Endothelial cell of umbilical vein (primary cell): ENCODE data around the gene PHF3. TPM values are rescaled to one million over a fixed set of nuclear protein-coding genes. Genes with fewer than 3 reads are reported as not detected.

Experiments
- BruUV-seq: library from RNA; stranded (reverse); fragments of 400-500 nt; replicated peaks from 2 replicates; lab custom pipeline; 2021; lab: Mats Ljungman, UMichigan
- CTCF ChIA-PET: fragments of 300-600, 350-600 bp; sonication (Branson Sonifier 250); formaldehyde crosslinking; loops from one replicate; lab custom pipeline; 2021; ENCODE audit warnings: antibody characterized with exemption, inconsistent platforms; lab: Charles Lee
- POLR2A ChIA-PET: fragments of 300-600, 350-600 bp; sonication (Branson Sonifier 250); formaldehyde crosslinking; loops from one replicate; lab custom pipeline; 2021; ENCODE audit warnings: antibody characterized with exemption, inconsistent platforms; lab: Charles Lee
- DNase-seq: peaks from one replicate; pipeline ENCODE4 v3.0.0-alpha.2; 2011; ENCODE audit warnings: low read depth, low spot score
- FAIRE-seq: peaks from 2 replicates; lab custom pipeline; 2011; peaks lifted over from hg19 to GRCh38; lab: Jason Lieb, UNC
- H2AFZ ChIP-seq: 2 replicates; pipeline ENCODE4 v1.6.0; 2012; ENCODE audit warnings: low read depth, low read length, control low read depth, inconsistent platforms
- H3K27ac ChIP-seq: 2 replicates; pipeline ENCODE4 v1.5.1; 2011; ENCODE audit warnings: low read depth, mild to moderate bottlenecking, control low read depth, low read length, moderate library complexity; ENCODE audit not compliant: insufficient read depth
- H3K27me3 ChIP-seq, 2 experiments: 2 replicates each; pipeline versions ENCODE4 v1.6.0 to v1.6.1; 2011; ENCODE audit warnings: low read length in 2 of 2, mixed read lengths in 1 of 2; ENCODE audit not compliant: control insufficient read depth in 2 of 2, insufficient read depth in 2 of 2
- H3K36me3 ChIP-seq, 2 experiments: 2 replicates in 1 of 2; 3 replicates in 1 of 2; pipeline ENCODE4 v1.5.1; 2011; ENCODE audit warnings: low read length in 2 of 2, mild to moderate bottlenecking in 1 of 2, moderate library complexity in 1 of 2; ENCODE audit not compliant: control insufficient read depth in 2 of 2, insufficient read depth in 2 of 2; ENCODE audit errors: extremely low read depth in 1 of 2
- H3K4me1 ChIP-seq: 3 replicates; pipeline ENCODE4 v1.5.1; 2011; ENCODE audit warnings: mild to moderate bottlenecking, low read length; ENCODE audit not compliant: control insufficient read depth, insufficient read depth; ENCODE audit errors: extremely low read depth
- H3K4me2 ChIP-seq: 2 replicates; pipeline ENCODE4 v1.6.1; 2011; ENCODE audit warnings: low read length, control low read depth, mixed read lengths; ENCODE audit not compliant: insufficient read depth
- H3K4me3 ChIP-seq, 3 experiments: fragments of 200-600 bp in 1 of 3; sonication (generic), shearing (Covaris generic) in 1 of 3; replicated peaks in 1 of 3; 2 replicates each; pipeline ENCODE4 v1.5.1; 2011 to 2016; ENCODE audit warnings: control low read depth in 3 of 3, low read length in 3 of 3, mild to moderate bottlenecking in 2 of 3, inconsistent platforms in 1 of 3, low read depth in 1 of 3, moderate library complexity in 1 of 3; ENCODE audit not compliant: insufficient read depth in 1 of 3
- H3K79me2 ChIP-seq: 2 replicates; pipeline ENCODE4 v1.6.0; 2012; ENCODE audit warnings: low read length, inconsistent platforms; ENCODE audit not compliant: control insufficient read depth, insufficient read depth
- H3K9ac ChIP-seq: replicated peaks from 2 replicates; pipeline ENCODE3; 2011; ENCODE audit warnings: low read length, control low read depth; ENCODE audit not compliant: insufficient read depth; ENCODE audit errors: extremely low read depth
- H3K9me1 ChIP-seq: replicated peaks from 3 replicates; pipeline ENCODE4 v1.6.0; 2011; ENCODE audit warnings: mild to moderate bottlenecking, low read length; ENCODE audit not compliant: control insufficient read depth, insufficient read depth; ENCODE audit errors: extremely low read depth
- H3K9me3 ChIP-seq: replicated peaks from 2 replicates; pipeline ENCODE4 v1.5.1; 2012; ENCODE audit warnings: low read length, inconsistent platforms; ENCODE audit not compliant: control insufficient read depth, insufficient read depth
- H4K20me1 ChIP-seq: replicated peaks from 2 replicates; pipeline ENCODE3; 2011; ENCODE audit warnings: mild to moderate bottlenecking, low read length; ENCODE audit not compliant: control insufficient read depth, insufficient read depth; ENCODE audit errors: extremely low read depth
- CTCF ChIP-seq, 2 donors: IDR thresholded peaks; 1 replicate in 1 of 2; 2 replicates in 1 of 2; pipeline ENCODE4 v1.5.1; 2011; ENCODE audit warnings: low read length in 2 of 2, mild to moderate bottlenecking in 2 of 2, moderate library complexity in 2 of 2, control low read depth in 1 of 2, inconsistent platforms in 1 of 2, low read depth in 1 of 2; ENCODE audit not compliant: insufficient read depth in 1 of 2; ENCODE audit errors: extremely low read depth in 1 of 2
- EZH2 ChIP-seq: IDR thresholded peaks from 2 replicates; pipeline ENCODE4 v1.6.1; 2012; ENCODE audit warnings: borderline replicate concordance, low read depth, mild to moderate bottlenecking, moderate library complexity, low read length, inconsistent platforms; ENCODE audit not compliant: severe bottlenecking
- FOS ChIP-seq: IDR thresholded peaks from 2 replicates; pipeline ENCODE4 v1.6.1; 2011; ENCODE audit warnings: mild to moderate bottlenecking, low read length, moderate library complexity, borderline replicate concordance; ENCODE audit not compliant: insufficient read depth
- GATA2 ChIP-seq: IDR thresholded peaks from 2 replicates; pipeline ENCODE4 v1.7.0; 2011; ENCODE audit warnings: low read depth, mild to moderate bottlenecking, moderate library complexity, mixed read lengths, low read length; ENCODE audit not compliant: insufficient read length, insufficient read depth
- JUN ChIP-seq: IDR thresholded peaks from 2 replicates; pipeline ENCODE4 v1.6.1; 2011; ENCODE audit warnings: borderline replicate concordance, low read depth; ENCODE audit not compliant: insufficient read length, insufficient read depth
- MYC ChIP-seq: IDR thresholded peaks from one replicate; pipeline ENCODE4 v1.6.1; 2011; ENCODE audit warnings: mild to moderate bottlenecking, low read depth, low read length
- POLR2A ChIP-seq: IDR thresholded peaks from 2 replicates; pipeline ENCODE4 v1.6.1; 2012; ENCODE audit warnings: low read depth, mild to moderate bottlenecking, control low read depth, low read length
- POLR2AphosphoS5 ChIP-seq: IDR thresholded peaks from 2 replicates; pipeline ENCODE4 v1.6.1; 2012; ENCODE audit warnings: low read depth, mild to moderate bottlenecking, control low read depth, low read length, moderate library complexity; ENCODE audit not compliant: insufficient read depth
- dilution Hi-C: fragments of 300-500 bp; cut with MboI; formaldehyde crosslinking; loops from one replicate; pipeline ENCODE4 v1.15.0; 2019; ENCODE audit warnings: low sequenced_read_pairs; ENCODE audit not compliant: extremely low pct_ligation_motif_present
- intact Hi-C: fragments of 100-400 bp; cut with micrococcal nuclease; formaldehyde crosslinking; loops from one replicate; pipeline ENCODE4 v1.10.0; 2022
- polyA plus RNA-seq, 4 experiments: library from polyadenylated mRNA; depleted of rRNA in 3 of 4; stranded (reverse) in 3 of 4; unstranded in 1 of 4; fragments of >200 nt; gene quantifications; 2 replicates each; pipeline versions ENCODE4 v1.2.1 to v1.2.3, GENCODE V29; 2011 to 2012; ENCODE audit warnings: missing spikeins in 1 of 4
- total RNA-seq: library from RNA; stranded (reverse); gene quantifications from 2 replicates; pipeline ENCODE4 v1.2.3, GENCODE V29; 2021
- TF ChIP-seq, protein P1 (sequence below): IDR thresholded peaks from 2 replicates; pipeline ENCODE4 v1.6.1; 2011; ENCODE audit not compliant: insufficient read depth, insufficient read length

The PHF3 gene
- total and polyA plus RNA-seq, 2 donors (not counting 3 experiments of a cell fraction or from before 2014, with no cell fraction given) = 4.6 to 29.6 TPM

DNA sequence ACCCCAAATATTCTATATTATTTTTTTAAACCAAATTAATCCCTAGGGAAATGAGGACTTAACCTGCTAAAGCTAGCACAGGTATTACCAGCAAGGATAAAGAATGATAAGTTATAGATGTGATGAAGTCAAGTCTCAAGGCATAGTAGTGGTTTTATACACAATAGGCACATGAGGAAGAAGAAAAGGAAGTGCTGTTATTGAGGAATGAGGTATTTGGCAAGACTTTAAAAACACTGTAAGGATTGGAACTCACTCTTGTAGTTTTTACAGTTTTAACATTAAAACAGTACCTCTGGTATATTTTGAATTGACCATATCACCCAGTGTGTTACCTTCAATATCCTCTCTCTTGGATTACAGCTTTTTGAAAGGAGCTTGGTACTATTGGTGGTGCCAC lies 54.6 kb downstream of the PHF3 start:
- FAIRE-seq = no peak
- H3K9ac ChIP-seq = no peak overlapping the region
- dilution Hi-C loops = no loop called here
- POLR2A ChIA-PET = no interaction called here
- no peak overlapping the region for H2AFZ ChIP-seq
- BruUV-seq = no TSS peak
- no peak for TF ChIP-seq JUN
- TF ChIP-seq EZH2 = no peak
- TF ChIP-seq, protein P1, sequence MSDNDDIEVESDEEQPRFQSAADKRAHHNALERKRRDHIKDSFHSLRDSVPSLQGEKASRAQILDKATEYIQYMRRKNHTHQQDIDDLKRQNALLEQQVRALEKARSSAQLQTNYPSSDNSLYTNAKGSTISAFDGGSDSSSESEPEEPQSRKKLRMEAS = no peak
- TF ChIP-seq MYC = no peak
- no peak for TF ChIP-seq GATA2
- no peak for TF ChIP-seq FOS
- no peak for TF ChIP-seq CTCF (IDR thresholded peaks at IDR 0.05; ENCODE audit: extremely low read depth in 1 of 2, insufficient read depth in 1 of 2, low read depth in 1 of 2, low read length in 2 of 2)
- no peak for TF ChIP-seq POLR2A
- TF ChIP-seq POLR2AphosphoS5 = no peak
- H3K4me2 ChIP-seq = no peak overlapping the region
- DNase-seq = peak; percentile 3
- no peaks in the 10 kb centered on the region for H3K36me3 ChIP-seq
- CTCF ChIA-PET = interaction anchor here (0.9 to 4.5 kb wide), 7 partner anchors 15 to 112 kb away, joined by 3 to 20 read pairs (median 5); partner anchors contain the start of gene PHF3
- no peaks in the 10 kb centered on the region for H4K20me1 ChIP-seq
- no peaks in the 10 kb centered on the region for H3K79me2 ChIP-seq
- H3K4me1 ChIP-seq = no peaks in the 10 kb centered on the region
- intact Hi-C loops = no loop called here
- H3K27me3 ChIP-seq = no peaks in the 10 kb centered on the region
- no peaks in the 10 kb centered on the region for H3K9me1 ChIP-seq
- H3K27ac ChIP-seq = no peak overlapping the region
- no peak overlapping the region for H3K4me3 ChIP-seq
- H3K9me3 ChIP-seq = no peaks in the 10 kb centered on the region
